22Rv1 (cell line): ENCODE data around the gene ZC4H2.
"Not testable (repeated sequence)": the region's sequence is repeated elsewhere in the genome, so short reads cannot be mapped to it uniquely, and the experiment has no call there.

Source experiments
- H3K27ac ChIP-seq: fragments of 450-650 bp; 2 replicates; pipeline ENCODE4 v1.5.1; 2017
- CTCF ChIP-seq: fragments of 450-650 bp; IDR thresholded peaks from 2 replicates; pipeline ENCODE4 v1.5.1; 2017; ENCODE audit warnings: mild to moderate bottlenecking
- ZFX ChIP-seq: fragments of 450-650 bp; IDR thresholded peaks from 2 replicates; pipeline ENCODE4 v1.6.1; 2017; ENCODE audit warnings: antibody characterized with exemption, borderline replicate concordance

Gene ZC4H2

GRCh38 chrX:64885850-64886249 is 90.4 kb downstream of the ZC4H2 start:
- H3K27ac ChIP-seq, result no peak overlapping the region
- TF ChIP-seq CTCF (peak; percentile 63), ZFX (no peak)

GRCh38 chrX:64878709-64879108 is 97.5 kb downstream of the ZC4H2 start:
- H3K27ac ChIP-seq, result not testable (repeated sequence)

GRCh38 chrX:64867217-64867616 is 109.0 kb downstream of the ZC4H2 start:
- no peak for TF ChIP-seq CTCF
- no peak for TF ChIP-seq ZFX
- H3K27ac ChIP-seq, result no peak overlapping the region
